ENCODE results near the gene SOHLH1. TPM values are rescaled to one million over a fixed set of nuclear protein-coding genes. Genes with fewer than 3 reads are reported as not detected.

The SOHLH1 gene, protein sequence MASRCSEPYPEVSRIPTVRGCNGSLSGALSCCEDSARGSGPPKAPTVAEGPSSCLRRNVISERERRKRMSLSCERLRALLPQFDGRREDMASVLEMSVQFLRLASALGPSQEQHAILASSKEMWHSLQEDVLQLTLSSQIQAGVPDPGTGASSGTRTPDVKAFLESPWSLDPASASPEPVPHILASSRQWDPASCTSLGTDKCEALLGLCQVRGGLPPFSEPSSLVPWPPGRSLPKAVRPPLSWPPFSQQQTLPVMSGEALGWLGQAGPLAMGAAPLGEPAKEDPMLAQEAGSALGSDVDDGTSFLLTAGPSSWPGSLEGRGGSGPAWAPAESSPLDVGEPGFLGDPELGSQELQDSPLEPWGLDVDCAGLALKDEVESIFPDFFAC
- polyA plus RNA-seq (2012; rRNA removed) = not detected in 2 replicates
- polyA plus RNA-seq (2012; cell fraction: cytosol; rRNA removed) = not detected in 2 replicates
- not detected in 2 replicates for polyA plus RNA-seq (2012; cell fraction: nucleus; rRNA removed)

GRCh38 chr9:135699440-135699839 is at the start of gene SOHLH1:
TSS of gene SOHLH1 (minus strand) at chr9:135699481. CDS start at chr9:135699467, 14 bp downstream.
- Histone ChIP-seq H3K9me3 (no peaks in the 10 kb centered on the region), H3K4me3 (ENCODE audit: low read depth in 2 of 2, low read length in 1 of 2) (no peak within 1 kb of the TSS), H3K27ac (ENCODE audit: low read depth in 2 of 2, low read length in 1 of 2) (no peak within 1 kb of the TSS), H3K9me2 (no peaks in the 10 kb centered on the region), H3K36me3 (replicated peaks in 1 of 2; ENCODE audit: control insufficient read depth in 1 of 2, insufficient read depth in 2 of 2, low read length in 1 of 2) (no peaks in the 10 kb centered on the region), H2AFZ (ENCODE audit: low read depth) (no peak within 1 kb of the TSS), H3K9ac (no peak within 1 kb of the TSS), H3K27me3 (ENCODE audit: insufficient read depth) (no peaks in the 10 kb centered on the region), H3F3A (replicated peaks; ENCODE audit: insufficient read depth) (no peaks in the 10 kb centered on the region), H3K4me2 (no peak within 1 kb of the TSS), H3K4me1 (ENCODE audit: control insufficient read depth in 1 of 2, insufficient read depth in 2 of 2, low read depth in 1 of 2, low read length in 1 of 2) (peaks cover 0 to 9% of the 10 kb centered on the region in 2 experiments; a peak in 1 of 4 replicates), H4K20me1 (ENCODE audit: insufficient read depth) (no peaks in the 10 kb centered on the region), H3K79me2 (ENCODE audit: insufficient read depth) (no peaks in the 10 kb centered on the region)
- DNase-seq = no peak
- TF ChIP-seq EZH2phosphoT487 (IDR thresholded peaks at IDR 0.05; ENCODE audit: borderline replicate concordance, low read depth) (no peak), TAF1 (IDR thresholded peaks at IDR 0.05; ENCODE audit: borderline replicate concordance, low read depth, low read length) (no peak), TEAD4 (IDR thresholded peaks at IDR 0.05; ENCODE audit: borderline replicate concordance, insufficient read depth) (no peak), ELF1 (IDR thresholded peaks at IDR 0.05) (no peak), RXRA (IDR thresholded peaks at IDR 0.05; ENCODE audit: borderline replicate concordance, low read depth) (no peak), RCOR1 (IDR thresholded peaks at IDR 0.05; ENCODE audit: low read length) (no peak), POLR2AphosphoS5 (IDR thresholded peaks at IDR 0.05; ENCODE audit: low read depth, low read length) (no peak), REST (IDR thresholded peaks at IDR 0.05; ENCODE audit: low read depth, low read length) (no peak), JUND (IDR thresholded peaks at IDR 0.05) (no peak), EP300 (IDR thresholded peaks at IDR 0.05; ENCODE audit: borderline replicate concordance in 1 of 2, low read depth in 1 of 2, low read length in 1 of 2) (no peak), CTCF (IDR thresholded peaks at IDR 0.05) (no peak), MEF2A (IDR thresholded peaks at IDR 0.05; ENCODE audit: borderline replicate concordance, low read depth) (no peak), FOSL2 (IDR thresholded peaks at IDR 0.05; ENCODE audit: borderline replicate concordance, low read depth) (no peak), RFX5 (IDR thresholded peaks at IDR 0.05; ENCODE audit: low read length) (no peak), NFIC (IDR thresholded peaks at IDR 0.05; ENCODE audit: borderline replicate concordance) (no peak), GABPA (IDR thresholded peaks at IDR 0.05; ENCODE audit: low read depth) (no peak)
- TF ChIP-seq, protein P1, sequence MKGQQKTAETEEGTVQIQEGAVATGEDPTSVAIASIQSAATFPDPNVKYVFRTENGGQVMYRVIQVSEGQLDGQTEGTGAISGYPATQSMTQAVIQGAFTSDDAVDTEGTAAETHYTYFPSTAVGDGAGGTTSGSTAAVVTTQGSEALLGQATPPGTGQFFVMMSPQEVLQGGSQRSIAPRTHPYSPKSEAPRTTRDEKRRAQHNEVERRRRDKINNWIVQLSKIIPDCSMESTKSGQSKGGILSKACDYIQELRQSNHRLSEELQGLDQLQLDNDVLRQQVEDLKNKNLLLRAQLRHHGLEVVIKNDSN (IDR thresholded peaks at IDR 0.05; ENCODE audit: borderline replicate concordance, low read depth) = no peak
- ChIA-PET POLR2A (no interaction called here), CTCF (interaction anchor here (0.8 kb wide), 1 partner anchor 423 kb away, joined by 3 read pairs; no protein-coding TSS in a partner anchor)
- WGBS (ENCODE audit: low lambda C conversion rate) = 81% methylated on average over 7 of the region's 30 CpGs

Data from SK-N-SH (cell line).